HepG2 (cell line): ENCODE results near the gene DUSP15. TPM values are rescaled to one million over a fixed set of nuclear protein-coding genes. Genes with fewer than 3 reads are reported as not detected.

Experiments
- ATF5 ChIP-seq: sonication (generic); formaldehyde crosslinking; IDR thresholded peaks from 2 replicates; pipeline ENCODE4 v1.4.0; 2020; ENCODE audit warnings: mild to moderate bottlenecking, low read depth, missing genetic modification reagents
- CTCF ChIP-seq: sonication (generic); formaldehyde crosslinking; IDR thresholded peaks from 2 replicates; pipeline ENCODE4 v1.5.0; 2020; ENCODE audit warnings: mild to moderate bottlenecking, missing genetic modification reagents, moderate library complexity
- DZIP1 ChIP-seq: sonication (generic); formaldehyde crosslinking; IDR thresholded peaks from 2 replicates; pipeline ENCODE4 v1.5.0; 2020; ENCODE audit warnings: mild to moderate bottlenecking, missing genetic modification reagents
- ELF1 ChIP-seq: sonication (generic); formaldehyde crosslinking; IDR thresholded peaks from 2 replicates; pipeline ENCODE4 v1.4.0; 2020; ENCODE audit warnings: missing genetic modification reagents
- GLMP ChIP-seq: sonication (generic); formaldehyde crosslinking; IDR thresholded peaks from 2 replicates; pipeline ENCODE4 v1.9.0; 2021; ENCODE audit warnings: missing genetic modification reagents, mild to moderate bottlenecking, borderline replicate concordance
- KLF12 ChIP-seq: sonication (generic); formaldehyde crosslinking; IDR thresholded peaks from 2 replicates; pipeline ENCODE4 v1.4.0; 2020; ENCODE audit warnings: missing genetic modification reagents, borderline replicate concordance
- KLF13 ChIP-seq: sonication (generic); formaldehyde crosslinking; IDR thresholded peaks from 2 replicates; pipeline ENCODE4 v1.4.0; 2020; ENCODE audit warnings: mild to moderate bottlenecking, missing genetic modification reagents
- MEIS1 ChIP-seq: sonication (generic); formaldehyde crosslinking; IDR thresholded peaks from 2 replicates; pipeline ENCODE4 v1.9.0; 2021; ENCODE audit warnings: mild to moderate bottlenecking, missing genetic modification reagents, moderate library complexity, borderline replicate concordance
- PHF20 ChIP-seq: sonication (generic); formaldehyde crosslinking; IDR thresholded peaks from 2 replicates; pipeline ENCODE4 v1.5.0; 2020; ENCODE audit warnings: mild to moderate bottlenecking, missing genetic modification reagents
- SMC3 ChIP-seq: IDR thresholded peaks from 2 replicates; pipeline ENCODE4 v1.6.1; 2011; ENCODE audit warnings: low read length, improper control_type of control experiment
- STAG1 ChIP-seq: sonication (generic); formaldehyde crosslinking; IDR thresholded peaks from 2 replicates; pipeline ENCODE4 v1.4.0; 2020; ENCODE audit warnings: missing genetic modification reagents
- TEF ChIP-seq: sonication (generic); formaldehyde crosslinking; IDR thresholded peaks from 2 replicates; pipeline ENCODE4 v1.5.0; 2020; ENCODE audit warnings: missing genetic modification reagents
- ZMYM3 ChIP-seq: sonication (generic); formaldehyde crosslinking; IDR thresholded peaks from 2 replicates; pipeline ENCODE4 v1.5.1; 2020; ENCODE audit warnings: mild to moderate bottlenecking, missing genetic modification reagents
- ZNF414 ChIP-seq: sonication (generic); formaldehyde crosslinking; IDR thresholded peaks from 2 replicates; pipeline ENCODE4 v1.5.0; 2020; ENCODE audit warnings: missing genetic modification reagents
- ZNF550 ChIP-seq: sonication (generic); formaldehyde crosslinking; IDR thresholded peaks from 2 replicates; pipeline ENCODE4 v1.4.0; 2020; ENCODE audit warnings: mild to moderate bottlenecking, missing genetic modification reagents, borderline replicate concordance
- ZNF670 ChIP-seq: sonication (generic); formaldehyde crosslinking; IDR thresholded peaks from 2 replicates; pipeline ENCODE4 v1.8.0; 2022; ENCODE audit warnings: mild to moderate bottlenecking, missing genetic modification reagents, borderline replicate concordance
- ZSCAN9 ChIP-seq: IDR thresholded peaks from 2 replicates; pipeline ENCODE4 v1.6.1; 2016; ENCODE audit warnings: borderline replicate concordance
- polyA plus RNA-seq, 8 experiments: library from polyadenylated mRNA; depleted of rRNA in 3 of 8; stranded (reverse) in 7 of 8; unstranded in 1 of 8; fragments of >200 nt; fragmentation: Illumina TruSeq in 4 of 8; extraction: Trizol in 4 of 8; gene quantifications; 2 replicates each; pipeline versions ENCODE4 v1.2.1 to v1.2.3, GENCODE V29; 2011 to 2016; ENCODE audit warnings: low read depth in 4 of 8, missing spikeins in 1 of 8, mixed read lengths in 1 of 8; ENCODE audit not compliant: insufficient read depth in 1 of 8
- total RNA-seq, 5 experiments: library from RNA; depleted of rRNA; stranded (reverse); fragments of >200 nt; fragmentation: Illumina TruSeq; extraction: Trizol; gene quantifications; 2 replicates each; pipeline ENCODE4 v1.2.3, GENCODE V29; 2016; ENCODE audit warnings: low read depth in 1 of 5

DUSP15 gene
- total and polyA plus RNA-seq, 2 of the 13 experiments (the other 11 are each of a cell fraction or from before 2014, with no cell fraction given): 0.17 to 0.93 TPM

GRCh38 chr20:31822421-31823330 lies 47.7 kb downstream of the DUSP15 start (continued):
- TF ChIP-seq DZIP1 (CRISPR knock-in tag) (peak; percentile 78; the same call in 1 of the 2 replicates), ZSCAN9 (CRISPR knock-in tag) (no peak), ZNF670 (CRISPR knock-in tag) (no peak), SMC3 (peak; percentile 81), GLMP (CRISPR knock-in tag) (no peak), ZMYM3 (CRISPR knock-in tag) (no peak), STAG1 (CRISPR knock-in tag) (peak; percentile 98), ELF1 (CRISPR knock-in tag) (no peak), ATF5 (CRISPR knock-in tag) (no peak), KLF12 (peak; percentile 65; the same call in 1 of the 2 replicates), TEF (CRISPR knock-in tag) (no peak), ZNF414 (CRISPR knock-in tag) (no peak), KLF13 (CRISPR knock-in tag) (no peak), CTCF (CRISPR knock-in tag) (peak; percentile 100), MEIS1 (peak; percentile 73; the same call in 1 of the 2 replicates), PHF20 (no peak), ZNF550 (CRISPR knock-in tag) (peak; percentile 84; the same call in 1 of the 2 replicates)
